Duodenal mucosa (tissue), 2 donors: ENCODE results near the gene SIGLEC9.

Source experiments
- H3K27ac ChIP-seq: one replicate; pipeline ENCODE4 v1.7.0; 2013; ENCODE audit warnings: low read depth, low read length
- H3K27me3 ChIP-seq, 2 donors: one replicate each; pipeline ENCODE4 v1.7.0; 2013; ENCODE audit warnings: low read length in 2 of 2, control low read depth in 1 of 2; ENCODE audit not compliant: insufficient read depth in 2 of 2, control insufficient read depth in 1 of 2
- H3K36me3 ChIP-seq, 2 donors: one replicate each; pipeline ENCODE4 v1.7.0; 2013; ENCODE audit warnings: low read length in 2 of 2, control low read depth in 1 of 2; ENCODE audit not compliant: insufficient read depth in 2 of 2, control insufficient read depth in 1 of 2
- H3K4me1 ChIP-seq, 2 donors: one replicate each; pipeline ENCODE4 v1.7.0; 2013; ENCODE audit warnings: low read length in 2 of 2, control low read depth in 1 of 2; ENCODE audit not compliant: insufficient read depth in 2 of 2, control insufficient read depth in 1 of 2
- H3K4me3 ChIP-seq, 2 donors: one replicate each; pipeline ENCODE4 v1.7.0; 2013; ENCODE audit warnings: low read length in 2 of 2, low read depth in 1 of 2
- H3K9ac ChIP-seq, 2 donors: one replicate each; pipeline ENCODE4 v1.7.0; 2013; ENCODE audit warnings: low read length in 2 of 2, low read depth in 1 of 2
- H3K9me3 ChIP-seq, 2 donors: one replicate each; pipeline ENCODE4 v1.7.0; 2013; ENCODE audit warnings: low read length in 2 of 2, control low read depth in 1 of 2; ENCODE audit not compliant: control insufficient read depth in 1 of 2

SIGLEC9 gene

GRCh38 chr19:51084505-51084904, 40.2 kb upstream of the SIGLEC9 start:
- Histone ChIP-seq H3K9me3 (no peaks in the 10 kb centered on the region), H3K27ac (no peak overlapping the region), H3K36me3 (no peaks in the 10 kb centered on the region), H3K4me1 (no peaks in the 10 kb centered on the region), H3K27me3 (no peaks in the 10 kb centered on the region), H3K4me3 (no peak overlapping the region), H3K9ac (no peak overlapping the region)

GRCh38 chr19:51086153-51086850, 38.4 kb upstream of the SIGLEC9 start:
- Histone ChIP-seq H3K9me3 (no peaks in the 10 kb centered on the region), H3K4me3 (no peak overlapping the region), H3K4me1 (no peaks in the 10 kb centered on the region), H3K27ac (no peak overlapping the region), H3K27me3 (no peaks in the 10 kb centered on the region), H3K9ac (no peak overlapping the region), H3K36me3 (no peaks in the 10 kb centered on the region)

- Histone ChIP-seq H3K4me3 (no peak overlapping the region), H3K27me3 (no peaks in the 10 kb centered on the region), H3K27ac (no peak overlapping the region), H3K9me3 (no peaks in the 10 kb centered on the region), H3K4me1 (no peaks in the 10 kb centered on the region), H3K9ac (no peak overlapping the region), H3K36me3 (no peaks in the 10 kb centered on the region)
These were observed 34.9 kb upstream of the SIGLEC9 start for GRCh38 chr19:51089786-51090185.

GRCh38 chr19:51090471-51090870, 34.2 kb upstream of the SIGLEC9 start:
- Histone ChIP-seq H3K4me1 (no peaks in the 10 kb centered on the region), H3K27me3 (no peaks in the 10 kb centered on the region), H3K27ac (no peak overlapping the region), H3K9me3 (no peaks in the 10 kb centered on the region), H3K36me3 (no peaks in the 10 kb centered on the region), H3K4me3 (no peak overlapping the region), H3K9ac (no peak overlapping the region)

DNA sequence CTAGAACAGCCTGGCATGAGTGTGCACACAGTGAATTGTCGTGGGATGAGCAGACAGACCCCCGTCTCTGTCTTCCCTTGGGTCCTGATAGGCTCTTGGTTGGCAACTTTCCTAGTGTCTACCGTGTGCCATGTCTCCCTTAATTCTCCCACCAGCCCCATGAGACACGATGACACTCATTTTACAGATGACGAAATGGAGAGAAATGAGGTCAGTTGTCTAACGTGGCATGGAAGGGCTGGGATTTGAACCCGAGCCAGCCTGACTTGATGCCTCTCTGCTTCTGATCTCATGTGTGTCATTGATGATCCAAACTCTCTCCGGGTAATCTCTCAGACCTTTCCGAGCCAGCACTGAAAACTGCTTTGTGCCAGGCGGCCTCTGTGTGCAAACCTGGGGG, 33.6 kb upstream of the SIGLEC9 start:
- Histone ChIP-seq H3K27me3 (no peaks in the 10 kb centered on the region), H3K9me3 (no peaks in the 10 kb centered on the region), H3K9ac (no peak overlapping the region), H3K4me1 (no peaks in the 10 kb centered on the region), H3K4me3 (no peak overlapping the region), H3K27ac (no peak overlapping the region), H3K36me3 (no peaks in the 10 kb centered on the region)

DNA sequence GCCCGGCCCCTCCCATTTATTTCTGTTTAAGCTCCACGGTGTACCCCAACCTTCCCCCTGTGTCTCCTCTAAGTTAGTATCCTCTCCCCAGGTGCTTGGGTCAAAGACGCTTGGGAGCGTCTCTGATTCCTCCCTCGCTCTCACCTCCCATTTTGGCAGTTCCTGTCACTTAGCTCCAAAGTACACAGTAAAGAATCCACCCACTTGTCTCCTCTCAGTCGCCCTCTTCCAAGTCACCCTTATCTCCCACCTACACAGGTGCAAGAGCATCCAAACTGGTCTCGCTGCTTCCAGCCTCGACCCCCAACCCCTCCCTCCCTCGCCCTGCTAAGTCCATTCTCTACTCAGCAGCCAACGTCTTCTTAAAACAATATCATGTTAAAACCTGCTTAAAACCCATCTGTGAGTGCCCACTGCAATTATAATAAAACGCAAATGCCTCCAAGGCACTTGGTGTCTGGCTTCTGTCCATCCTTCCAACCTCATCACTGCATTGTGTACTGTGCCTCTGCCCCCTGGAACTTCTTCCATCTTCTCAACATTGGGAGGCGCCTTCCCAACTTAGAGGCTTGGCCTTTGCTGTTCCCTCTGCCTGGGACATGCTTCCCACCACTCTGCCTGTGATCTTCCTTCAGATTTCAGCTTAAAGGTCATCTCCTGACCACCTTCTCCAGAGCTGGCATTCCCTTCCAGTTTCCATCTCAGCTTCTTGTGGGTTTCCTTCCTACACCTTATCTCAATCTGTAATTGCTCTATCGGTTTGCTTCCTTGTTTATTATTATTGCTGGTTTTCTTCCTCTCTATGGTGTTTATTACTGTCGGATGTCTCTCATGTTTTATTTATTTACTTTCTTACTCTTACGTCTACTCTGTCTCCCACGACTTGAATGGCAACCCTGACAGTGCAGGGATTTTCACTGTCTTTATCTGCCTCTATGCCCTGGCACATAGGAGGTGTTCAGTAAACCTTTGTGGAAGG, 32.5 kb upstream of the SIGLEC9 start:
- Histone ChIP-seq H3K36me3 (no peaks in the 10 kb centered on the region), H3K9me3 (no peaks in the 10 kb centered on the region), H3K4me1 (no peaks in the 10 kb centered on the region), H3K4me3 (no peak overlapping the region), H3K27ac (no peak overlapping the region), H3K9ac (no peak overlapping the region), H3K27me3 (no peaks in the 10 kb centered on the region)

GRCh38 chr19:51093101-51093500, 31.6 kb upstream of the SIGLEC9 start:
- H3K27me3 ChIP-seq = no peaks in the 10 kb centered on the region
- H3K4me1 ChIP-seq = no peaks in the 10 kb centered on the region
- peaks cover 0 to 5% of the 10 kb centered on the region in 2 donors for H3K36me3 ChIP-seq
- no peaks in the 10 kb centered on the region for H3K9me3 ChIP-seq
- H3K4me3 ChIP-seq = no peak overlapping the region
- no peak overlapping the region for H3K27ac ChIP-seq
- H3K9ac ChIP-seq = no peak overlapping the region

- no peak overlapping the region for H3K9ac ChIP-seq
- no peaks in the 10 kb centered on the region for H3K9me3 ChIP-seq
- no peak overlapping the region for H3K27ac ChIP-seq
These were observed 31.0 kb upstream of the SIGLEC9 start for GRCh38 chr19:51093510-51094345.

GRCh38 chr19:51094696-51095279, 29.9 kb upstream of the SIGLEC9 start:
- Histone ChIP-seq H3K27me3 (no peaks in the 10 kb centered on the region), H3K27ac (no peak overlapping the region), H3K9ac (no peak overlapping the region), H3K4me3 (no peak overlapping the region), H3K36me3 (peaks cover 0 to 9% of the 10 kb centered on the region in 2 donors), H3K9me3 (no peaks in the 10 kb centered on the region), H3K4me1 (no peaks in the 10 kb centered on the region)

More at GRCh38 chr19:51093510-51094345, 31.0 kb upstream of the SIGLEC9 start:
- Histone ChIP-seq H3K4me3 (no peak overlapping the region), H3K27me3 (no peaks in the 10 kb centered on the region), H3K36me3 (peaks cover 0 to 5% of the 10 kb centered on the region in 2 donors), H3K4me1 (no peaks in the 10 kb centered on the region)
